A673 (cell line): Measurements from ENCODE around the gene ACE. TPM values are rescaled to one million over a fixed set of nuclear protein-coding genes. Genes with fewer than 3 reads are reported as not detected.

Experiments used
- BruUV-seq: library from RNA; stranded (reverse); fragments of 400-500 nt; replicated peaks from 2 replicates; lab custom pipeline; 2021; lab: Mats Ljungman, UMichigan
- CTCF ChIA-PET: fragments of 300-600 bp; sonication (Branson Sonifier 250); formaldehyde crosslinking; loops from one replicate; lab custom pipeline; 2022; ENCODE audit warnings: antibody characterized with exemption; lab: Charles Lee
- POLR2A ChIA-PET: fragments of 300-600 bp; sonication (Branson Sonifier 250); formaldehyde crosslinking; loops from one replicate; lab custom pipeline; 2022; ENCODE audit warnings: antibody characterized with exemption; ENCODE audit not compliant: low non-redundant PET; lab: Charles Lee
- DNase-seq: peaks from one replicate; pipeline ENCODE4 v3.0.0-alpha.2; 2015; ENCODE audit warnings: low spot score
- H3K27ac ChIP-seq: fragments of 200-600 bp; sonication (generic); 2 replicates; pipeline ENCODE4 v1.5.1; 2016; ENCODE audit warnings: mixed run types, low read depth, mild to moderate bottlenecking, mixed read lengths, antibody characterized with exemption, low read length; ENCODE audit not compliant: poor library complexity, severe bottlenecking
- H3K27me3 ChIP-seq: fragments of 200-600 bp; sonication (generic); replicated peaks from 2 replicates; pipeline ENCODE4 v1.6.1; 2017; ENCODE audit warnings: mixed run types, low read depth, mild to moderate bottlenecking, mixed read lengths, antibody characterized with exemption, low read length; ENCODE audit not compliant: insufficient read depth, poor library complexity
- H3K36me3 ChIP-seq: fragments of 200-600 bp; sonication (generic); 2 replicates; pipeline ENCODE4 v1.6.1; 2016; ENCODE audit warnings: mixed run types, mild to moderate bottlenecking, mixed read lengths, antibody characterized with exemption, low read length; ENCODE audit not compliant: insufficient read depth, poor library complexity, severe bottlenecking
- H3K4me1 ChIP-seq: fragments of 200-600 bp; sonication (generic); 2 replicates; pipeline ENCODE4 v1.6.1; 2017; ENCODE audit warnings: mixed run types, mild to moderate bottlenecking, mixed read lengths, antibody characterized with exemption, low read length; ENCODE audit not compliant: insufficient read depth, poor library complexity, severe bottlenecking
- H3K4me3 ChIP-seq: fragments of 200-600 bp; sonication (generic); 2 replicates; pipeline ENCODE4 v1.5.1; 2016; ENCODE audit warnings: low read depth, mixed run types, mild to moderate bottlenecking, mixed read lengths, low read length; ENCODE audit not compliant: poor library complexity, severe bottlenecking
- H3K9me3 ChIP-seq: fragments of 200-600 bp; sonication (generic); 2 replicates; pipeline ENCODE4 v1.6.1; 2016; ENCODE audit warnings: mixed run types, low read depth, mild to moderate bottlenecking, mixed read lengths, antibody characterized with exemption, low read length; ENCODE audit not compliant: poor library complexity, severe bottlenecking
- CTCF ChIP-seq: fragments of 300-800, 200-600 bp; sonication (generic); conservative IDR thresholded peaks from 2 replicates; pipeline ENCODE4 v1.5.1; 2017; ENCODE audit warnings: low read depth, mild to moderate bottlenecking, antibody characterized with exemption, low read length, moderate library complexity, mixed read lengths
- EZH2 ChIP-seq: fragments of 200-600 bp; sonication (generic); IDR thresholded peaks from 2 replicates; pipeline ENCODE4 v1.6.1; 2017; ENCODE audit warnings: borderline replicate concordance, low read depth, mild to moderate bottlenecking, mixed read lengths, antibody characterized with exemption, low read length; ENCODE audit not compliant: poor library complexity, severe bottlenecking
- intact Hi-C: fragments of 100-400 bp; cut with micrococcal nuclease; formaldehyde crosslinking; loops from one replicate; pipeline ENCODE4 v1.10.0; 2022; ENCODE audit not compliant: unreplicated experiment
- total RNA-seq: library from RNA; stranded (reverse); gene quantifications from 2 replicates; pipeline ENCODE4 v1.2.3, GENCODE V29; 2021

ACE gene
- total RNA-seq, 1 experiment from 2014 or later = 2.1 TPM

GRCh38 chr17:63533433-63534077 is 56.7 kb downstream of the ACE start:
- Histone ChIP-seq H3K27ac (no peak overlapping the region), H3K9me3 (no peaks in the 10 kb centered on the region), H3K4me3 (no peak overlapping the region), H3K36me3 (no peaks in the 10 kb centered on the region), H3K4me1 (peaks cover 7% of the 10 kb centered on the region), H3K27me3 (peaks cover 15% of the 10 kb centered on the region)
- DNase-seq = no peak
- CTCF ChIA-PET = no interaction called here
- no TSS peak for BruUV-seq
- POLR2A ChIA-PET = no interaction called here
- no peak for TF ChIP-seq EZH2
- intact Hi-C loops = no loop called here

GRCh38 chr17:63534078-63534570 is 57.3 kb downstream of the ACE start:
- no peaks in the 10 kb centered on the region for H3K9me3 ChIP-seq
- H3K4me1 ChIP-seq = peaks cover 7% of the 10 kb centered on the region
- H3K27me3 ChIP-seq = peaks cover 20% of the 10 kb centered on the region
- ChIA-PET POLR2A (no interaction called here), CTCF (no interaction called here)
- no peak overlapping the region for H3K27ac ChIP-seq
- no peak overlapping the region for H3K4me3 ChIP-seq
- DNase-seq = no peak
- no TSS peak for BruUV-seq
- intact Hi-C loops = no loop called here
- H3K36me3 ChIP-seq = no peaks in the 10 kb centered on the region
- TF ChIP-seq CTCF (no peak), EZH2 (no peak)

GRCh38 chr17:63534816-63535455 is 58.1 kb downstream of the ACE start:
- POLR2A ChIA-PET = no interaction called here

More at GRCh38 chr17:63534816-63535455, 58.1 kb downstream of the ACE start:
- Histone ChIP-seq H3K4me1 (peaks cover 7% of the 10 kb centered on the region), H3K27me3 (peaks cover 24% of the 10 kb centered on the region), H3K27ac (no peak overlapping the region), H3K9me3 (no peaks in the 10 kb centered on the region), H3K4me3 (no peak overlapping the region), H3K36me3 (no peaks in the 10 kb centered on the region)
- no TSS peak for BruUV-seq
- DNase-seq = no peak
- TF ChIP-seq CTCF (no peak), EZH2 (no peak)
- intact Hi-C loops = no loop called here
- CTCF ChIA-PET = no interaction called here
